Measurements from ENCODE around the gene OR4D9.
"Not testable (repeated sequence)": the region's sequence is repeated elsewhere in the genome, so short reads cannot be mapped to it uniquely, and the experiment has no call there.

OR4D9 gene

GRCh38 chr11:59501931-59502330 is 9.4 kb upstream of the OR4D9 start:
- no peak overlapping the region for H3K27ac ChIP-seq
- no peaks in the 10 kb centered on the region for H3K9me3 ChIP-seq (ENCODE audit: severe bottlenecking)
- no peak for TF ChIP-seq CTCF (IDR thresholded peaks at IDR 0.05; ENCODE audit: low read depth, low read length)
- H3K4me3 ChIP-seq (ENCODE audit: low read depth, low read length), result no peak overlapping the region
- DNase-seq, result no peak
- no peaks in the 10 kb centered on the region for H3K27me3 ChIP-seq (ENCODE audit: insufficient read depth, low read depth, severe bottlenecking)
- no peaks in the 10 kb centered on the region for H3K36me3 ChIP-seq

- Histone ChIP-seq H3K36me3 (no peaks in the 10 kb centered on the region), H3K27me3 (ENCODE audit: insufficient read depth, low read depth, severe bottlenecking) (no peaks in the 10 kb centered on the region)
- DNase-seq, result no peak
Measured at GRCh38 chr11:59503276-59503675, 8.1 kb upstream of the OR4D9 start, which contains the start of gene OR4D11. TSS of gene OR4D11 (plus strand) at chr11:59503576. CDS start at chr11:59503576, 0 bp downstream.

GRCh38 chr11:59511675-59512074 is 336 bp downstream of the OR4D9 start:
- no peaks in the 10 kb centered on the region for H3K9me3 ChIP-seq (ENCODE audit: severe bottlenecking)
- no peaks in the 10 kb centered on the region for H3K36me3 ChIP-seq
- H3K4me3 ChIP-seq (ENCODE audit: low read depth, low read length), result no peak overlapping the region
- no peak for DNase-seq
- H3K27me3 ChIP-seq (ENCODE audit: insufficient read depth, low read depth, severe bottlenecking), result no peaks in the 10 kb centered on the region
- TF ChIP-seq CTCF (IDR thresholded peaks at IDR 0.05; ENCODE audit: low read depth, low read length), result no peak
- H3K27ac ChIP-seq, result no peak overlapping the region

More at GRCh38 chr11:59503276-59503675, 8.1 kb upstream of the OR4D9 start, which contains the start of gene OR4D11:
- H3K4me3 ChIP-seq (ENCODE audit: low read depth, low read length), result no peak within 1 kb of the TSS
- no peaks in the 10 kb centered on the region for H3K9me3 ChIP-seq (ENCODE audit: severe bottlenecking)
- no peak for TF ChIP-seq CTCF (IDR thresholded peaks at IDR 0.05; ENCODE audit: low read depth, low read length)
- no peak within 1 kb of the TSS for H3K27ac ChIP-seq

GRCh38 chr11:59520139-59520538 is 8.8 kb downstream of the OR4D9 start:
- H3K27ac ChIP-seq; DNase-seq; H3K4me3 ChIP-seq (ENCODE audit: low read depth, low read length); H3K27me3 ChIP-seq (ENCODE audit: insufficient read depth, low read depth, severe bottlenecking); H3K9me3 ChIP-seq (ENCODE audit: severe bottlenecking); H3K36me3 ChIP-seq: not testable (repeated sequence)

- Histone ChIP-seq H3K36me3 (no peaks in the 10 kb centered on the region), H3K9me3 (ENCODE audit: severe bottlenecking) (no peaks in the 10 kb centered on the region), H3K27me3 (ENCODE audit: insufficient read depth, low read depth, severe bottlenecking) (no peaks in the 10 kb centered on the region), H3K27ac (no peak overlapping the region), H3K4me3 (ENCODE audit: low read depth, low read length) (no peak overlapping the region)
- TF ChIP-seq CTCF (IDR thresholded peaks at IDR 0.05; ENCODE audit: low read depth, low read length), result no peak
- no peak for DNase-seq
Measured at GRCh38 chr11:59520741-59521140, 9.4 kb downstream of the OR4D9 start.

GRCh38 chr11:59523541-59523940 is 12.2 kb downstream of the OR4D9 start:
- H3K4me3 ChIP-seq (ENCODE audit: low read depth, low read length), result no peak overlapping the region
- no peaks in the 10 kb centered on the region for H3K36me3 ChIP-seq
- H3K9me3 ChIP-seq (ENCODE audit: severe bottlenecking), result no peaks in the 10 kb centered on the region
- H3K27ac ChIP-seq, result no peak overlapping the region
- peak; percentile 40 for DNase-seq
- TF ChIP-seq CTCF (IDR thresholded peaks at IDR 0.05; ENCODE audit: low read depth, low read length), result peak; percentile 42; the same call in 1 of the 2 replicates
- H3K27me3 ChIP-seq (ENCODE audit: insufficient read depth, low read depth, severe bottlenecking), result no peaks in the 10 kb centered on the region

All from WERI-Rb-1 (cell line).